ENCODE measurements around the gene CD59.

GRCh38 chr11:33709466-33709865 lies 26.8 kb downstream of the CD59 start:
- TF ChIP-seq, protein P1, sequence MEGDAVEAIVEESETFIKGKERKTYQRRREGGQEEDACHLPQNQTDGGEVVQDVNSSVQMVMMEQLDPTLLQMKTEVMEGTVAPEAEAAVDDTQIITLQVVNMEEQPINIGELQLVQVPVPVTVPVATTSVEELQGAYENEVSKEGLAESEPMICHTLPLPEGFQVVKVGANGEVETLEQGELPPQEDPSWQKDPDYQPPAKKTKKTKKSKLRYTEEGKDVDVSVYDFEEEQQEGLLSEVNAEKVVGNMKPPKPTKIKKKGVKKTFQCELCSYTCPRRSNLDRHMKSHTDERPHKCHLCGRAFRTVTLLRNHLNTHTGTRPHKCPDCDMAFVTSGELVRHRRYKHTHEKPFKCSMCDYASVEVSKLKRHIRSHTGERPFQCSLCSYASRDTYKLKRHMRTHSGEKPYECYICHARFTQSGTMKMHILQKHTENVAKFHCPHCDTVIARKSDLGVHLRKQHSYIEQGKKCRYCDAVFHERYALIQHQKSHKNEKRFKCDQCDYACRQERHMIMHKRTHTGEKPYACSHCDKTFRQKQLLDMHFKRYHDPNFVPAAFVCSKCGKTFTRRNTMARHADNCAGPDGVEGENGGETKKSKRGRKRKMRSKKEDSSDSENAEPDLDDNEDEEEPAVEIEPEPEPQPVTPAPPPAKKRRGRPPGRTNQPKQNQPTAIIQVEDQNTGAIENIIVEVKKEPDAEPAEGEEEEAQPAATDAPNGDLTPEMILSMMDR (IDR thresholded peaks at IDR 0.05; ENCODE audit: poor library complexity, severe bottlenecking), result no peak
- no peak for TF ChIP-seq EZH2 (IDR thresholded peaks at IDR 0.05; ENCODE audit: borderline replicate concordance, insufficient read depth, low read length, poor library complexity, severe bottlenecking)
- TF ChIP-seq, protein P2, sequence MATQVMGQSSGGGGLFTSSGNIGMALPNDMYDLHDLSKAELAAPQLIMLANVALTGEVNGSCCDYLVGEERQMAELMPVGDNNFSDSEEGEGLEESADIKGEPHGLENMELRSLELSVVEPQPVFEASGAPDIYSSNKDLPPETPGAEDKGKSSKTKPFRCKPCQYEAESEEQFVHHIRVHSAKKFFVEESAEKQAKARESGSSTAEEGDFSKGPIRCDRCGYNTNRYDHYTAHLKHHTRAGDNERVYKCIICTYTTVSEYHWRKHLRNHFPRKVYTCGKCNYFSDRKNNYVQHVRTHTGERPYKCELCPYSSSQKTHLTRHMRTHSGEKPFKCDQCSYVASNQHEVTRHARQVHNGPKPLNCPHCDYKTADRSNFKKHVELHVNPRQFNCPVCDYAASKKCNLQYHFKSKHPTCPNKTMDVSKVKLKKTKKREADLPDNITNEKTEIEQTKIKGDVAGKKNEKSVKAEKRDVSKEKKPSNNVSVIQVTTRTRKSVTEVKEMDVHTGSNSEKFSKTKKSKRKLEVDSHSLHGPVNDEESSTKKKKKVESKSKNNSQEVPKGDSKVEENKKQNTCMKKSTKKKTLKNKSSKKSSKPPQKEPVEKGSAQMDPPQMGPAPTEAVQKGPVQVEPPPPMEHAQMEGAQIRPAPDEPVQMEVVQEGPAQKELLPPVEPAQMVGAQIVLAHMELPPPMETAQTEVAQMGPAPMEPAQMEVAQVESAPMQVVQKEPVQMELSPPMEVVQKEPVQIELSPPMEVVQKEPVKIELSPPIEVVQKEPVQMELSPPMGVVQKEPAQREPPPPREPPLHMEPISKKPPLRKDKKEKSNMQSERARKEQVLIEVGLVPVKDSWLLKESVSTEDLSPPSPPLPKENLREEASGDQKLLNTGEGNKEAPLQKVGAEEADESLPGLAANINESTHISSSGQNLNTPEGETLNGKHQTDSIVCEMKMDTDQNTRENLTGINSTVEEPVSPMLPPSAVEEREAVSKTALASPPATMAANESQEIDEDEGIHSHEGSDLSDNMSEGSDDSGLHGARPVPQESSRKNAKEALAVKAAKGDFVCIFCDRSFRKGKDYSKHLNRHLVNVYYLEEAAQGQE (IDR thresholded peaks at IDR 0.05; ENCODE audit: borderline replicate concordance), result no peak
